Measurements from ENCODE around the gene GUK1.
"Not testable (repeated sequence)": the region's sequence is repeated elsewhere in the genome, so short reads cannot be mapped to it uniquely, and the experiment has no call there.

The GUK1 gene

DNA sequence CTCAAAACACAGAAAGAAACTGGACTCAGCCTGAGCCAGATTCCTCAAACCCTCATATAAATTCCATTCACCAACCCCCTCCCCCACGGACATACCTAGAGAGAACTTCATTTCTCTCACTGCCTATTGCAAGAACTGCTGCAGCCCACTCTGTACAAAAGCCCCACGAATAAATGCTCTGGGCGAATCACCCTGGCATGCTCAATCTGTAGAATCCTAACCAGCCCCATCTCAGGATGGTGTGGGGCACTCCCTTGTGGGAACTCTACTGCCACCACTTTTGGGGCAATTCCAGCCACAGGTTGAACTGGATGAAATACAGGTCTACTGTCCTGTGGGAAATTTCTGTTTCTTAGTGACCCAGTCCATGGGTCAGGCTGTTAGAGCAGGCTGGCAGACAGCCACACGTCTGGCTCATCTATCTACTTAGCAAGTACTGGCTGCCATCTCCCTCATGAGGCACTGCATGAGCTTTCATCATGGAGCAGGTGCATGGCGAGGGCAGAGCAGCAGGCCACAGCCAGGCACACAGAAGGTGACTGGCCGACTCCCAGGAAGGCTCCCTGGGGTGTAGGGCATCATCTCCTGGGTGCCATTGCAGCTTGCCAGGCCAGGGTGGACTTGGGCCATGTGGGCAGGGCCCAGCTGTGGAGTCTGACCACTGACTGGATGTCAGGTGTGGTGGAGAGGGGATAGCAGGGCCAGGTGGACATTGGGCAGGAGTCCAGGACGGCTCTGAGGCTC is 35.4 kb upstream of the GUK1 start:
- DNase-seq, result no peak

DNA sequence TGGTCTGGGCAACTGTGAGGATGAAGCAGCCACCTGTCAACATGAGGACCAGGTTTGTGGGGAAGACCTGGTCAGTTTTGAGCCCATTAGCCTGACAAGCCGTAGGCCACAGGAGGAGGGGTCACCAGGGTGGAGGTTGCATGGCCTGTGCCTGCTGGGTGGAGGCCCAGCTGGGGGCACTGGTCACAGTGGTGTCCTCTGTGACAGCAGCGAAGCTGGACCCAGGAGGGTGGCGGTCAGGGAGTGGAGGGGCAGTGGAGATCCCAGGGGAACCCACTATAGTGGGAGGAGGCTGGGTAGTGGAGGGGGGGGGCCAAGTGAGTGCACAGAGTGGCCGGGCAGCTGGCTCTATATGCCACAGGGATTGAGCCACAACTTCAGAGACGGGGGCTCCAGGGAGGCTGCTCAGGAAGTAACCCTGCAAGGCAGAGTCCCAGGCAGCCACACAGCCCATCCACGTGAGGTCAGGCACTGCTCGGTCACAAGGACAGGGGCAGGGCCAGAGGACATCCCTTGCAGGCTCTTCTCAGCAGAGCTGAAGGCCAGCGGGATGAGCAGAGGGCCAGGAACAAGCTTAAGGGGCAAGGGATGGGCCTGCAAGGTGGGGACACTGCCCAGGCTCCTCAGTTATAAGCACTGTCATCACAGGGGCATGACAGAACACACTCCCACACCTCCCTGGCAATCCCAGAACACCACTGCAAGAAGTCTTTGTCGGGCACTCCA is 34.6 kb upstream of the GUK1 start:
- DNase-seq, result no peak

DNA sequence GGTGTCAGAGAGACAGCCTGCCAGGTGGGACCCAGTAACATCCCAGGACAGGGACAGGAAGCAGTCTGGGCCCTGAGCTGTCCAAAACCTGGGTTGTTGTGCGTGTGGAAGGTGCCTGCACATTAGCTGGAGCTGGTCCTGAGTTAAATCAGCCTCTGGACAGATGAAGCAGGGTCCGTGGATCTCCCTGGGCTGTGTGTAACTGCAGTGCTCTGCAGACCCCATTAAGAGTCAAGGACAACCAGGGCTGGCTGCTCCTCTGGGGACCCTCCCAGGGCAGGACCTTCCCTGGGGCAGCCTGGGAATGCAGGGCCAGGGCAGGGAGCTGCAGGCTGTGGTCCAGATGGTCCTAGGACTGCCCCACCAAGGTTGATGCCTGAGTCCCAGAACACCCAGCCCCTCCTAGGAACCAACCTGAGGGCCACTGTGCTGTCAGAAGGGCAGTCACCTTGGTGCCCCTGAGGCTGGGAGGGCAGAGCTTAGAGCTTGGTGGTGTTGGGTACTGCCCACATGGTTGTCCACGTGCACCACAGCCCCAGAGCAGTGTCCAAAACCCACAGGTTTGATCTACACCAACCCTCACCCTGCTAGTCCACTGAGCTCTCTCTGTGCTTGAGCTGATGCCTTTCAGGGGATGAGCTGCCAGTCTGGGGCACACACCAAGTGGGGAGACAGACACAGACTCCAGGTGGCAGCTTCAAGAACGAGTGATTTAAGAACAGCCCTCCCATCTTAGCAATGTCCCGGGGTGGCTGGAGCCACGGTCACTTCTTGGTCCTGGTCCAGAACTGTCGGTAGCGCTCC is 33.9 kb upstream of the GUK1 start:
- no peak for DNase-seq

DNA sequence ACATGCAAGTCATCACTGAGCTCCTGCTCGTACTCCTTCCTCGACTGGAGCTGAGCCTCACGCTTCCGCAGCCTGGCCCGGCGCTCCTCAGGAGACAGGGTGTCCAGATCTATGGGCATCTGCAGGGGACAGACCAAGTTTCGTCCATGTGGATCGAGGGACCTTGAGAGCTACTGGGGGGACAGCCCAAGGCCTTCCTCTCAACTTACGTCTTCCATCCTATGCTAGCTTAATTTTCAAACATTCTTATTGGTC is 33.4 kb upstream of the GUK1 start:
- no peak for DNase-seq

DNA sequence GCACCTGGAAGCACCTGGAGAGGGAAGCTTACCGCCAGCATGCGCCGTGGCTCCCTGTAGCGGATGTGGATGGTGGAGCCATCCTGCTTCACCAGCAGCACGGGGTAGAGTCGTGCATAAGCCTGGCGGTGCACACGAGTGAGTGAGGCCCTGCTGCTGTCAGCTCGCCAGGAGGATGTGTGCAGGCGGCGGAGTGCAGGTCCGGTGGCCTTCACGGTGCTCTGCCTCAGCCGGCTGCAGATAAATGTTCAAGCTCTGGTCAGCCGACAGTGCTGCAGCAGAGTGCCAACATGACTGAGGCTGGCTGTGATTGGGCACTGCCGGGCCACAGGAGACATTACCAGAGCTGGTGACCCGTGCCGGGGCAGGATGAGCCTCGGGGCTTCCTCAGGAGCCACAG is 32.4 kb upstream of the GUK1 start:
- no peak for DNase-seq

DNA sequence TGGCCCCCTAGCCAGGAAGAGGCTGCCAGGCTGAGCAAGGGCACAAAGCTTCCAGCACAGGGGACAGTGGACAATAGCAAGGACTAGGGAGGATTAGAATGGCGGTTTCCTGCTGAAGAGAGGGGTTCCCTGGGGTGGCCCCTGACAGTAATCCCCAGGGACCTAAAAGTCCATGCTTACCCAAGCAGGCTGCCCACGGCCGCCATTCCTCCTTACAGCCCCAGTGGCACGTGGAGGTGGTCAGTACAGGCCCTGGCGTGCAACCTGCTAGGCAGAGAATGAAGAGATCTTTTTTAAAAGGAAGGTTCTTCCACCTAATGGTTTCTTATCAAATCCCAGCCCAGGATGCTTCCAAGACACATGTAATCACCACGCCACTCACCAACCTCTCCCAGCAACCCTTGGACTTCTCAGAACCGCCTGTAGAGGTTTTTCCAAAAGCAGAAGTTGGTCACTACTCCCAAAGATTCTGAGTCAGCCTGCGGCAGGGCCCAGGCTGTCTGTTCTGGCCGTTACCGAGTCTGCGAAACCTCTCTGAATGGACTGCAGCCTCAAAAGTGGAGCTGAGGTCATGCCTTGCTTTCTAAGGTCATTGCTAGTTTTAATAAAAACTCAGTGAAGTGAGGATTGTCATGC is 31.9 kb upstream of the GUK1 start:
- DNase-seq, result no peak

DNA sequence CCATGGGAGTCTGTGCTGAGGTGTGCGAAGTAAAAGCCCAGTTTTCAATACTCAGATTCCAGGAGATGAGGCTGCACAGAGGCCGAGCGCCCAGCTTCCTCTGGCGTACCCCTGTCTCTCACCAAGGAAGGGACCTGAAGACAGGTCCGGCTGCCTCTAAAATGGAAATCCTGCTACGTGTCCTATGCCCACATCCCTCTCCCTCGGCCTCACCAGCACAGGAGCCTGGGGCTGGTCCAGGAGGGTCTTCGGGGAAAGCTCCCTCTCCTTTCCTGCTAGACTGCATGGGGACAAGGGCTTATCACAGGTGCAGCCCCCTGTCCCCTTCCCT is 31.4 kb upstream of the GUK1 start:
- no peak for DNase-seq

DNA sequence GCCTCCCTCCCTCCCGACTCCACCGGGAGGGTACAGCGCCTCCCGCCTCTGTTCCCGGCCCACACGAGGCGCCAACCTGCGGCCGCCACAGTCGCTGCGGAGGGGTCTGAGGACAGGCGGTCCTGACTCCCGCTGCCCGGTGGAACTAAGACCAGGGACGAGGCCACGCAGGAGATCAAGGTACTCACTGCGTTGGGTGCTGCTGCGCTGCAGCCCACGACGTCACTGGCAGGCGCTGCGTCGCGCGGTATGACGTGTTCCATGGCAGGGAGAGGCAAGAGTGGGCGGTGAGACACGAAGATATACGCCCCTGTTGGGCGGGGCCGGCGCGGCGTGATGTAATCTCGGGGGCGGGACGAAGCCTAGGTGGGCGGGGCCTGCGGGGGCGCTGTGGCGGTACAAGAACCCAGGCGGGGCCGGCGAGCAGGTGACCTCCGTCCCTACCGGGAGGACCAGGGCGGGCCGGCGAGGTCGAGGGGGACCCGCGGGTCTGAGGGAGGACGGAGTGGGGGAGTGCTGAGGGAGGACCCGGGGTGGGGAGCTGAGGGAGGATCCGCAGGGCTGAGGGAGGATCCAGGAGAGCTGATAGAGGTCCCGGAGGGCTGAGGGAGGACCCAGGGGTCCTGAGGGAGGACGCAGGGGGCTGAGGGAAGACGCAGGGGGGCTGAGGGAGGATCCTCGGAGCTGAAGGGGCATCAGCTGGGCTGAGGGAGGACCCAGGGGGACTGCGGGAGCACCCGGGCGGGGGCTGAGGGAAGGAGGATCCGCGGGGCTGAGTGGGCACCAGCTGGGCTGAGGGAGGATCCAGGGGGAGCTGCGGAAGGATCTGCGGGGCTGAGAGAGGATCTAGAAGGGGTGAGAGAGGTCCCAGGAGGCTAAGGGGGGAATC is 30.8 kb upstream of the GUK1 start, which contains the start of gene MRPL55:
MRPL55 (minus strand) TSS at position 227 of the 889 bp plus-strand sequence. CDS start 1,039 bp downstream, outside the sequence.
- DNase-seq, result peak; percentile 100

DNA sequence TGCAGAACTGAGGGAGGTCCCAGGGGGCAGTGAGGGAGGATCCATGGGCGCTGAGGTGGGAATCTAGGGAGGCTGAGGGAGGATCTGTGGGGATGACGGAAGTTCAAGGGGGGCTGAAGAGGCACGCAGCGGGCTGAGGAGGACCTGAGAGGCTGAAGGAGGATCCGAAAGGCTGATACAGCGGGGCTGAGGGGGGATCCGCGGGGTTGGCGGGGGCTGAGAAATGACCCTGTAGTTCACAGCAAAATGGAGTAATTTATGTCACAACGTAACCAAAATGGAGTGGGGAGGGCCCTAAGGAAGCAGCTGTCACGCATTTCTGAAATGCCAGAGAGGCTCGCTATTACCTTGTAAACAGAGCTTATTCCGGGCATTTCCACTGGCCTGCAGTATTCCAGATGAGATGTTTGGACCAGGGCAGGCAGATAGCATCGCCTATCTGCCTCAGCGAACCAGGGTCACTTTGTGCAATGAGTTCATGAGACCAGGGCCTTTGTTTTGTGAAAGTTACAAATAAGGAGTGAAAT is 30.1 kb upstream of the GUK1 start:
- DNase-seq, result no peak

DNA sequence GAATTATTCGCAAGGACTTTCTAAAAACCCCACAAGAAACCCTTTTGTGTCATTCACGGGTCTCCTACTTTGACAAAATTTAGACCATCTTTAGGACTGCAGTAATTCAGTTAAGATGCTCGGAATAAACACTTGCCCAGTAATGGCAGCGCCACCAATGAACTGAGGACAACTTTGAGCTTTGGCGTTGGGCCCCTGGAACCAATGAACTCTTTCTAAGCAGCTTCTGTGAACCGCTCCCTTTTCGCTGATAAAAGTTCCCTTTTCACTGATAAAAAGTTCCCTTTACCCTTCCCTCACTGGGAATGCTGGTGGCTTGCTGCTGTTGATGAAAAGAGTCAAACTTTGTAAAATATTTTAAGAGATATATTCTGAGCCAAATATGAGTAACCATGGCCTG is 29.5 kb upstream of the GUK1 start:
- no peak for DNase-seq

DNA sequence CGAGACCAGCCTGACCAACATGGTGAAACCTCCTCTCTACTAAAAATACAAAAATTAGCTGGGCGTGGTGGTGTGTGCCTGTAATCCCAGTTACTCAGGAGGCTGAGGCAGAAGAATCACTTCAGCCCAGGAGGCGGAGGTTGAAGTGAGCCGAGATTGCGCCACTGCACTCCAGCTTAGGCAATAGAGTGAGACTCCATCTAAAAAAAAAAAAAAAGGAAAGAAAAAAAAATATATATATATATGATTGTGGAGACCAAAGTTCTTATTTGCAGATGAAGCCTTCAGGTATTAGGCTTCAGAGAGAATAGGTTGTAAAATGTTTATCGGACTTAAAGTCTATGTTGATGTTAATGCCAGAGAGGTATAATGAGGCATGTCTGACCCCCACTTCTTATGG is 28.8 kb upstream of the GUK1 start:
- DNase-seq, result not testable (repeated sequence)

DNA sequence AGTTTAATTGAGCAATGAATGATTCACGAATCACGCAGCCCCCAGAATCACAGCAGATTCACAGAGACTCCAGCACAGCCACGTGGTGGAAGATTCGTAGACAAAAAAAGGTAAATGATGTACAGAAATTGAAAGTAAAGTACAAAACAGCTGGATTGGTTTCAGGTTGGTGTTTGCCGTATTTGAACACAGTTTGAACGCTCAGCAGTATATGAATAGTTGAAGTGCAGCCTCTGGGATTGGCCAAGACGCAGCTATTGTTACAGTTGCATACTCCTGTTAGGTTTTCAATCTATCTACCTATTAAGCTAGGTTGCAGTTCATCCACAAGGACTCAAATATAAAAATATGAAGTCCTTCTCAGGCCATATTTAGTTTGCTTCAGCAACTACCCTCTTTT is 27.9 kb upstream of the GUK1 start:
- DNase-seq, result no peak

DNA sequence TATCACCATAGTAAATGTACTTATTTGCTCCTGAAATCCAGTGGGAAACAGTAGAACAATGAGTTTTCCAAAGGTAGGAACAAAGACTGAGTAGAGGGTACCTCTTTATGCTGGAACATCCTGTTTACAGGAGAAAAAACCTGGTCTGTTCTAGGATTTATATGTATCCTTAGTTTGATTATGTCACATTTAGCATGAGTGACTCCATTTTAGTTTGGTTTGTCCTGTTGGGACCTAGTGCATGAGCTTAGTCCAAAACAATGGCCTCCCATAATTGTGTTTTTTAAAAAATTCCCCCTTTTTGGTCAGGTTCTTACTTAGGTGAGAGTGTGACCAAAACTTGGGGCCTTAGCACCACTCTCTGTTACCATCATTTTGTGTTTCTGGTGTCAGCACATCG is 27.5 kb upstream of the GUK1 start:
- no peak for DNase-seq

DNA sequence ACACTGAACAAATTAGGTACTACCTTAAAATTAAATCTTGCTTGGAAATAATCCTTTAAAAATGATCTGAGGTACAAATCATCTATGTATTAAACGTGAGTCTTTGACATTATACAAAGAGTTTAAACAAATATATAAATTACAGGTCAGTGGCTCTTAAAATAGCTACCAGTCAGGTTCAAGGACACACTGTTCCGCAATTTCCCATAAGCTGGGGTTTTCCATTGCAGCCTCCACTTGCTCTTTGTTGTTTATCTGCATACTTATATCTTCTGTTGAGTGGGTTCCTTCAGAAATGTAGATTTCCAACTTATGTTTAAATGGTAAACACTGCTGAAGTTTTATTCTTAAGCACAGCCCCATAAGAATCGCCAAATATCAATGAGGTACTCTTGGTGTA is 25.3 kb upstream of the GUK1 start:
- DNase-seq, result no peak

DNA sequence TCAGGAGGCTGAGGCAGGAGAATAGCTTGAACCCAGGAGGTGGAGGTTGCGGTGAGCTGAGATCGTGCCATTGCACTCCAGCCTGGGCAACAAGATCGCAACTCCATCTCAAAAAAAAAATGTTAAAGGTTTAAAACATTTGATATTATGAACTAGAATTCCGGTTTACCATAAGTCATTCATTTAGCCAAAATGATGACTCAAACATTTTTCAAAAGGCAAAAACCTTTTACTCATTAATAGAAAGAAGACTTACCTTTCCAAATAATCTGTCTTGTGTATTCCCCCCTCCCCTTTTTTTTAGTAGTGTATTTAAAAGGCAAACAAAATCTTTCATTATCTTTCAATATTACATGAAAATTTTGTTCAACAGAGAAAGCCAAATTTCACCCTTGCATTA is 22.7 kb upstream of the GUK1 start:
- no peak for DNase-seq

DNA sequence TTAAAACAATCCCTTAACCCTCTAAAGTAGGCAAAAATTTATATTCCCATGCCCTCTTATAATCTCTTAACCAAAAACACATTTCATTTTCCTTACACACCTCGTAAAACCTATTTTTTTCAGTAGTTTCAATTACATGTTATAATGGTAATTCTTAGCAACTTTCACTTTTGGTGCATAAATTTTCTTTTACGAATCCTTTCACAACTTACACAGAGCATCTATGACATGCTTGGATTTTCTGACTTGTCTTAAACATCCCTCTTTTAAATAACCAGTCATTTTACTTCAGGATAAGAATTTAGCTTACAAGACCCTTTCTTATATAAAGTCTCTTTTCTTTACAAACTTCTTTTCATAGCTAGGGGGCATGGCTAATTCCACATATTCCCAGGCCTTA is 22.0 kb upstream of the GUK1 start:
- no peak for DNase-seq

DNA sequence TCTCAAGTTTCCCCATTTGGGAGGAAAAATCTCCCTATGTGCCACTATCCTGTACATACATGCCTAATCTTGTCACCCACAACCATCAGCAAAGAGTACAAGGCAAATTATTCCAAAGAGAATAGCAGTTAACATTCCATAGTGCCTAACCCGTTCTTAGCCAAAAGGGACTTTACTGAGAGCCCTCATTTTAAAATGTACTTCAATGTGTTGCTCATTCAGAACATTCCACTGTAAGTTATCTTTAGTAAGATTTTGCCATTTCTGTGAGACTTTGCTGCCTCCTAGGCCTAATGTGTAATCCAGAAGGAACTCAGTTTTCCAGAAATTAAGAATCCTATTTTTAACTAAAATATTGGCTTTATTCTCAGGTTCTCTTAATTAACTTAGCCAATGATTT is 19.7 kb upstream of the GUK1 start:
- no peak for DNase-seq

DNA sequence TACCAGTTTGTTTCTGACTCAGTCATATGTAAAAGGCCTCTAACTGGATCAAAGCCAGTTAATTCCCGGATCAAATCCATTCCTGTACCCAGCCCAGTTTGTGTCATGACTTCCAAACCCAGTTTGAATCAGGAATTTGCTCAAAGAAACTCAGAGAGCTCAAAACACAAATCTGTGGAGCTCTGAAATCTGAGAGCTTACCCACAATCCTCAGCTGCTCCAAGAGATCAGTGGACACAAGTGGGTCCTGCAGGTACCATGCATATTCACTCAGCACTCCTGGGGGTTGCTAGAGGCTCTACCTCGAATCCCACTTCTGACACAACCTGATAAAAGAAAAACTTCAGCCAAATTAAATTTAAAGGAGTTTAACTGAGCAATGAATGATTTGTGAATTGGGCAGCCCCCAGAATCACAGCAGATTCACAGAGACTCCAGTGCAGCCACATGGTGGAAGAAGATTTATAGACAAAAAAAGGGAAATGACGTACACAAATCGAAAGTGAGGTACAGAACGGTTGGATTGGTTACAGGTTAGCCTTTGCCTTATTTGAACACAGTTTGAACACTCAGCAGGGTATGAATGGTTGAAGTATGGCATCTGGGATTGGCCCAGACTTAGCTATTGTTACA is 19.1 kb upstream of the GUK1 start:
- DNase-seq, result no peak

DNA sequence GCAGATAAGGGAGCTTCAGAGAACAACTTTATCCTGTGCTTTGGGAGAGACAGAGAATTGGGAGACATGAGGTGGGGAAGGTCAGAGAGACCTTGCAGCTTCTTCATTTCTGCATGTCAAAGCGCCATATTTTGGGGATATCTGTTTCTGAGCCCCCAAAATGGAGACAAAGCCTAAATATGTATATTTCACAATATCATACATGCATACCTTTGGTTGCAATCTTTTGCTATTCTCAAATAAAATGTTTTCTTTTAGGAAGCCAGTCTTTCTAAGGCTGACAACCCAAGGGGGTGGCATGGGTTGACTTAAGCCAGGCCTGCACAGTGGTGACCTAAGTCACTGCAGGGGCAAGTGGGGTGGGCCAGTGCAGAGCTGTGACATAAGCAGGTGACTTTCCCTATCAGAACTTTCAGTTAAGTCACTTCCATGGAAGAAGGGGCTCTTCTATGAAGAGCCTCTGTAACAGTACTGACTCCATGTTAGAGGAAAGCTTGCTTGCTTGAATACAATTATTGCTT is 17.1 kb upstream of the GUK1 start:
- DNase-seq, result no peak

DNA sequence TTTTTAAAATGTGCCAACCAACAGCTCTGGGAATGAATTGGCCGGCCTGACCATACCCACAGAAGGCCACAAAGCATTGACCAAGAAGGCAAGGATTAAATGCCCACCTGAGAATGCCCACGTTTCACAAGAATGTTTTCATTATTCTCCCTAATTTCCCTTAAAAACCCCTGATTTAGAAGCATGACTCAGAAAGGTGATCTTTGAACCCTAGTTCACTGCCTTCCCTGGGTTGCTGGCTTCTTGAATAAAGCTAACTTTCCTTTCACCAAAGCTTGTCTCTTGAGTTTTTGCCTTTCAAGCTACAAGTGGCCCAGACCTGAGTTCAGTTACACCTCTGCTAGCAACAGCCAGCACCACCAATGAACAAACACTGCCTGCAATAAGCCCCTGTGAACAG is 16.6 kb upstream of the GUK1 start:
- DNase-seq, result no peak

DNA sequence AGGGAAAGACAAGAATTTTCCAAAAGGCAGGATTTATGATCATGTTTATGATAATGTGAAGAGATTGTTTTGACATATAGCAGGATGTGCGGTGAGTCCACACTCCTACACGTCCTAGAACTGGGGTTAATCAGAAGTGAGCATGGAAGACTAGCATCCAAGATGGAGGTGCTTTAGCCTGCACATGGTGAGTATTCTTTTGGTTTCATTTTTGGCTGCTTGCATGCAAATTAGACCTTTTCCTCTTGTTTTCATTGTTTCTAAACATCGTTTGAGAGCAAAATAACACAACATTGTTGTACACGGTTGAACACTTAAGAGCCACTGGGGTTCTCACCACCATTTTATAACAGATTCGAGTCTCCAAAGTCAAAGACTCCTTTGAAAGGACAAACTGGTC is 14.9 kb upstream of the GUK1 start:
- DNase-seq, result no peak

DNA sequence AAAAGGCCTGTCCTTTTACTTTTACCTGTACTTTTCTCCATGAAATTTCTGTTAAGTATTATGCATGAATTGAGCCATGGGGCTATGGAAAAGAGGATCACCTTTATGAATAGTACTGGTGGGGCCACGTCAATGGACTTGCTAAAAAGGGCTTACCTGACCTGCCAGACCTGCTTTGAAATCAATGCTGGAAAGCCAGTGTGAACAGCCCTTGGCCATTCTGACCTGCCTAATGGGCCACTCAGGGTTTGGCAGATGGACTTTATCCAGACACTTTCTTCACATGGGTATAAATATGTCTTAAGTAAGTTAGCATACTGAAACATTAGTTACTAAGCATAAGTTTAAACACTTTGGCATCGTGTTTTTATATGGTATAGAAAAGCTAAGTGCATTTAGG is 8.3 kb upstream of the GUK1 start:
- DNase-seq, result no peak
